GM23338 (cell line): ENCODE results near the gene MAN1B1. TPM values are rescaled to one million over a fixed set of nuclear protein-coding genes. Genes with fewer than 3 reads are reported as not detected.

Experiments used
- ATAC-seq: fragments of 200-7000 bp; cut with Tn5 transposase; 3 replicates; pipeline ENCODE4 v1.9.1; 2020
- DNase-seq: peaks from one replicate; pipeline ENCODE4 v3.0.0-alpha.2; 2015; ENCODE audit warnings: low spot score
- H2AFZ ChIP-seq: fragments of 200-600 bp; sonication (generic); 2 replicates; pipeline ENCODE4 v1.8.0; 2016; ENCODE audit warnings: antibody characterized with exemption, mild to moderate bottlenecking, moderate library complexity
- H3F3A ChIP-seq: fragments of 200-600 bp; sonication (generic); replicated peaks from 2 replicates; pipeline ENCODE4 v1.8.0; 2017; ENCODE audit warnings: antibody characterized with exemption, mixed run types, low read depth
- H3K27ac ChIP-seq: fragments of 200-600 bp; sonication (generic); 2 replicates; pipeline ENCODE4 v1.6.1; 2016; ENCODE audit warnings: low read depth
- H3K27me3 ChIP-seq: fragments of 200-600 bp; sonication (generic); 2 replicates; pipeline ENCODE4 v1.8.0; 2016; ENCODE audit warnings: mild to moderate bottlenecking, mixed run types, moderate library complexity; ENCODE audit not compliant: insufficient read depth
- H3K36me3 ChIP-seq: fragments of 200-600 bp; sonication (generic); 2 replicates; pipeline ENCODE4 v1.8.0; 2016; ENCODE audit warnings: mild to moderate bottlenecking; ENCODE audit not compliant: insufficient read depth
- H3K4me1 ChIP-seq: fragments of 200-600 bp; sonication (generic); 2 replicates; pipeline ENCODE4 v1.8.0; 2016; ENCODE audit warnings: mild to moderate bottlenecking, moderate library complexity; ENCODE audit not compliant: insufficient read depth
- H3K4me2 ChIP-seq: fragments of 200-600 bp; sonication (generic); 2 replicates; pipeline ENCODE4 v1.7.1; 2017; ENCODE audit warnings: mixed run types
- H3K4me3 ChIP-seq: fragments of 200-600 bp; sonication (generic); 2 replicates; pipeline ENCODE4 v1.6.1; 2016; ENCODE audit warnings: mixed run types
- H3K79me2 ChIP-seq: fragments of 200-600 bp; sonication (generic); replicated peaks from 2 replicates; pipeline ENCODE4 v1.8.0; 2017; ENCODE audit warnings: mild to moderate bottlenecking; ENCODE audit not compliant: insufficient read depth
- H3K9me2 ChIP-seq: fragments of 200-600 bp; sonication (generic); 2 replicates; pipeline ENCODE4 v1.8.0; 2017; ENCODE audit not compliant: insufficient read depth
- H4K20me1 ChIP-seq: fragments of 200-600 bp; sonication (generic); replicated peaks from 2 replicates; pipeline ENCODE4 v1.8.0; 2017; ENCODE audit warnings: mild to moderate bottlenecking; ENCODE audit not compliant: insufficient read depth
- H3K27ac Mint-ChIP-seq: 2 replicates; pipeline ENCODE4 v1.8.0; 2020; ENCODE audit warnings: inconsistent platforms, mild to moderate bottlenecking, moderate library complexity, mixed read lengths
- H3K27me3 Mint-ChIP-seq: 3 replicates; pipeline ENCODE4 v1.8.0; 2022; ENCODE audit warnings: low read depth, mild to moderate bottlenecking, moderate library complexity, mixed read lengths, inconsistent platforms; ENCODE audit not compliant: insufficient read depth, poor library complexity
- H3K36me3 Mint-ChIP-seq: 3 replicates; pipeline ENCODE4 v1.8.0; 2021; ENCODE audit warnings: low read depth, mild to moderate bottlenecking, inconsistent platforms, moderate library complexity, mixed read lengths
- H3K4me1 Mint-ChIP-seq: 3 replicates; pipeline ENCODE4 v1.8.0; 2020; ENCODE audit warnings: mild to moderate bottlenecking, inconsistent platforms, mixed read lengths
- H3K4me3 Mint-ChIP-seq: 3 replicates; pipeline ENCODE4 v1.8.0; 2021; ENCODE audit warnings: moderate library complexity, mild to moderate bottlenecking, inconsistent platforms, mixed read lengths
- H3K9me3 Mint-ChIP-seq: 3 replicates; pipeline ENCODE4 v1.8.0; 2020; ENCODE audit warnings: moderate library complexity, mild to moderate bottlenecking, inconsistent platforms, mixed read lengths
- CREB1 ChIP-seq: fragments of 250-450 bp; sonication (Bioruptor Pico); IDR thresholded peaks from 2 replicates; pipeline ENCODE4 v1.5.0; 2020; ENCODE audit warnings: low read depth, mild to moderate bottlenecking, moderate library complexity
- CTCF ChIP-seq, 2 experiments: fragments of 200-600 bp in 1 of 2; sonication (generic) in 1 of 2; conservative IDR thresholded peaks; 2 replicates each; pipeline versions ENCODE4 v1.5.1 to v1.6.1; 2016 to 2017; ENCODE audit warnings: antibody characterized with exemption in 2 of 2, low read depth in 2 of 2, mild to moderate bottlenecking in 2 of 2, moderate library complexity in 1 of 2
- EZH2 ChIP-seq: fragments of 200-600 bp; sonication (generic); IDR thresholded peaks from one replicate; pipeline ENCODE4 v1.8.0; 2017; ENCODE audit warnings: antibody characterized with exemption, mild to moderate bottlenecking, low read depth; ENCODE audit not compliant: unreplicated experiment
- EZH2phosphoT487 ChIP-seq: fragments of 200-600 bp; sonication (generic); IDR thresholded peaks from one replicate; pipeline ENCODE4 v1.8.1; 2018; ENCODE audit warnings: antibody characterized with exemption; ENCODE audit not compliant: unreplicated experiment
- JUNB ChIP-seq: IDR thresholded peaks from one replicate; pipeline ENCODE4 v1.6.1; 2016; ENCODE audit warnings: antibody characterized with exemption; ENCODE audit not compliant: unreplicated experiment
- NANOG ChIP-seq: IDR thresholded peaks from 2 replicates; pipeline ENCODE4 v1.6.1; 2016; ENCODE audit warnings: antibody characterized with exemption, borderline replicate concordance
- POLR2AphosphoS5 ChIP-seq: IDR thresholded peaks from 2 replicates; pipeline ENCODE4 v1.6.1; 2016; ENCODE audit warnings: antibody characterized with exemption, low read depth
- REST ChIP-seq: IDR thresholded peaks from one replicate; pipeline ENCODE4 v1.6.1; 2018; ENCODE audit warnings: antibody characterized with exemption; ENCODE audit not compliant: unreplicated experiment
- STAT1 ChIP-seq: IDR thresholded peaks from one replicate; pipeline ENCODE4 v1.6.1; 2016; ENCODE audit warnings: antibody characterized with exemption; ENCODE audit not compliant: unreplicated experiment
- ZNF114 ChIP-seq: fragments of 250-450 bp; sonication (Bioruptor Pico); IDR thresholded peaks from 2 replicates; pipeline ENCODE4 v1.5.0; 2020; ENCODE audit warnings: mild to moderate bottlenecking, moderate library complexity
- ZNF331 ChIP-seq: fragments of 250-450 bp; sonication (Bioruptor Pico); IDR thresholded peaks from 2 replicates; pipeline ENCODE4 v1.5.0; 2020; ENCODE audit warnings: low read depth, mild to moderate bottlenecking, moderate library complexity
- polyA plus RNA-seq: library from polyadenylated mRNA; unstranded; fragments of >200 nt; fragmentation: Nextera tagmentation; extraction: Ambion mirVana; gene quantifications from 2 replicates; pipeline ENCODE4 v1.2.1, GENCODE V29; 2016
- total RNA-seq: library from RNA; depleted of rRNA; stranded (reverse); fragments of >200 nt; shearing (Covaris generic); gene quantifications from 2 replicates; pipeline ENCODE4 v1.2.3, GENCODE V29; 2014

The MAN1B1 gene
- total and polyA plus RNA-seq, 2 experiments from 2014 or later: 15.7 to 39.9 TPM

DNA sequence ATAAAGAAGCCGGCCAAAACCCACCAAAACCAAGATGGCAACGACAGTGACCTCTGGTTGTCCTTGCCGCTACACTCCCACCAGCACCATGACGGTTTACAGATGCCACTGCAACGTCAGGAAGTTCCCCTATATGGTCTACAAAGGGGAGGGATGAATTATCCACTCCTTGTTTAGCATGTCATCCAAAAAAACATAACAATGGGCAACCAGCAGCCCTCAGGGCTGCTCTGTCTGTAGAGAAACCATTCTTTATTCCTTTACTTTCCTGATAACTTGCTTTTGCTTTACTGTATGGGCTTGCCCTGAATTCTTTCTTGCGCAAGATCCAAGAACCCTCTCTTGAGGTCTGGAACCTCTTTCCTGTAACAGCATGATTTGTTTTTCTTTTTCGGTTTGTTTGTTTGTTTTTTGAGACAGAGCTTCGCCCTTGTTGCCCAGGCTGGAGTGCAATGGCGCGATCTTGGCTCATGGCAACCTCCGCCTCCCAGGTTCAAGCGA, 11.5 kb upstream of the MAN1B1 start:
- TF ChIP-seq ZNF114 (CRISPR knock-in tag): no peak
- no peak for TF ChIP-seq STAT1
- DNase-seq: peak; percentile 62
- H3F3A ChIP-seq: peaks cover 33% of the 10 kb centered on the region
- H3K27ac ChIP-seq: no peak overlapping the region
- Mint-ChIP-seq H3K4me3 (no peak overlapping the region), H3K4me1 (peaks cover 22% of the 10 kb centered on the region), H3K36me3 (no peaks in the 10 kb centered on the region; the same call in 2 of the 3 replicates), H3K27ac (peak overlapping the region; percentile 38; the same call in 1 of the 2 replicates), H3K9me3 (no peaks in the 10 kb centered on the region; the same call in 2 of the 3 replicates), H3K27me3 (peaks cover 50% of the 10 kb centered on the region)
- peaks cover 40% of the 10 kb centered on the region for H3K27me3 ChIP-seq
- 0 out of 2 replicates have a peak, but pooled peaks cover 6% of the 10 kb centered on the region for H4K20me1 ChIP-seq
- no peaks in the 10 kb centered on the region for H3K9me2 ChIP-seq
- no peak overlapping the region for H2AFZ ChIP-seq
- H3K36me3 ChIP-seq: no peaks in the 10 kb centered on the region
- no peaks in the 10 kb centered on the region for H3K79me2 ChIP-seq
- no peak overlapping the region for H3K4me2 ChIP-seq
- H3K4me3 ChIP-seq: no peak overlapping the region
- no peak for ATAC-seq
- H3K4me1 ChIP-seq: peaks cover 29% of the 10 kb centered on the region

- DNase-seq: peak; percentile 53
- H3K27ac ChIP-seq: no peak overlapping the region
- H3K79me2 ChIP-seq: no peaks in the 10 kb centered on the region
- Mint-ChIP-seq H3K4me3 (peak overlapping the region; percentile 57), H3K4me1 (peaks cover 13% of the 10 kb centered on the region), H3K9me3 (no peaks in the 10 kb centered on the region), H3K27ac (no peak overlapping the region), H3K27me3 (peaks cover 46% of the 10 kb centered on the region), H3K36me3 (no peaks in the 10 kb centered on the region)
- H3K9me2 ChIP-seq: no peaks in the 10 kb centered on the region
- H2AFZ ChIP-seq: peak overlapping the region; percentile 76; the same call in 1 of the 2 replicates
- H3K4me1 ChIP-seq: peaks cover 24% of the 10 kb centered on the region
- H4K20me1 ChIP-seq: 0 out of 2 replicates have a peak, but pooled peaks cover 6% of the 10 kb centered on the region
- peak overlapping the region; percentile 88 for H3K4me2 ChIP-seq
- ATAC-seq: peak; percentile 9
- H3K36me3 ChIP-seq: no peaks in the 10 kb centered on the region
- peaks cover 27% of the 10 kb centered on the region for H3F3A ChIP-seq
- peaks cover 40% of the 10 kb centered on the region for H3K27me3 ChIP-seq
- H3K4me3 ChIP-seq: peak overlapping the region; percentile 64
- no peak for TF ChIP-seq CTCF (conservative IDR thresholded peaks at IDR 0.05; ENCODE audit: low read depth in 2 of 2)
- TF ChIP-seq POLR2AphosphoS5: no peak
- TF ChIP-seq JUNB: no peak
- TF ChIP-seq NANOG: no peak
- no peak for TF ChIP-seq EZH2phosphoT487
- no peak for TF ChIP-seq ZNF331
- TF ChIP-seq EZH2: no peak
- TF ChIP-seq CREB1: no peak
- TF ChIP-seq REST: no peak
- TF ChIP-seq ZNF114 (CRISPR knock-in tag): no peak
These were observed 10.2 kb upstream of the MAN1B1 start for GRCh38 chr9:137076636-137077009.
